SU-DHL-6 (cell line): ENCODE measurements around the gene SERTAD4.
"Not testable (repeated sequence)": the region's sequence is repeated elsewhere in the genome, so short reads cannot be mapped to it uniquely, and the experiment has no call there.

Source experiments
- H2AFZ ChIP-seq: fragments of 200-600 bp; sonication (generic); 2 replicates; pipeline ENCODE4 v1.6.1; 2014; ENCODE audit warnings: low read depth, mild to moderate bottlenecking, moderate library complexity, mixed read lengths, antibody characterized with exemption, low read length; ENCODE audit not compliant: severe bottlenecking
- H3F3A ChIP-seq: fragments of 200-600 bp; shearing (Covaris generic); 2 replicates; pipeline ENCODE4 v1.6.0; 2016; ENCODE audit warnings: antibody characterized with exemption, mild to moderate bottlenecking; ENCODE audit not compliant: insufficient read depth
- H3K27ac ChIP-seq: fragments of 200-600 bp; sonication (generic); 2 replicates; pipeline ENCODE4 v1.5.1; 2016; ENCODE audit warnings: low read depth, mild to moderate bottlenecking, low read length, moderate library complexity, mixed read lengths
- H3K27me3 ChIP-seq: fragments of 200-600 bp; sonication (generic), shearing (Covaris generic); 2 replicates; pipeline ENCODE4 v1.6.0; 2014; ENCODE audit warnings: mild to moderate bottlenecking, low read length
- H3K36me3 ChIP-seq: fragments of 200-600 bp; sonication (generic); 2 replicates; pipeline ENCODE4 v1.6.1; 2014; ENCODE audit warnings: mild to moderate bottlenecking, low read length, mixed read lengths
- H3K4me2 ChIP-seq: fragments of 300-600, 200-600 bp; shearing (Covaris generic), sonication (generic); 2 replicates; pipeline ENCODE4 v1.6.0; 2014; ENCODE audit warnings: low read length, low read depth, mild to moderate bottlenecking; ENCODE audit not compliant: poor library complexity, severe bottlenecking
- H3K4me3 ChIP-seq: fragments of 200-600 bp; sonication (generic); 2 replicates; pipeline ENCODE4 v1.5.1; 2014; ENCODE audit warnings: antibody characterized with exemption, low read length, mild to moderate bottlenecking, mixed read lengths; ENCODE audit not compliant: insufficient read depth, poor library complexity, severe bottlenecking
- H3K79me2 ChIP-seq: fragments of 200-600 bp; sonication (generic); 2 replicates; pipeline ENCODE4 v1.6.1; 2014; ENCODE audit warnings: mild to moderate bottlenecking, low read length, moderate library complexity; ENCODE audit not compliant: insufficient read depth
- H3K9ac ChIP-seq: fragments of 200-600 bp; sonication (generic); 2 replicates; pipeline ENCODE4 v1.7.0; 2014; ENCODE audit warnings: mild to moderate bottlenecking, low read length
- H3K9me2 ChIP-seq: fragments of 200-600 bp; sonication (generic); replicated peaks from 2 replicates; pipeline ENCODE4 v1.6.1; 2014; ENCODE audit warnings: low read length; ENCODE audit not compliant: insufficient read depth
- H3K9me3 ChIP-seq: fragments of 200-600 bp; sonication (generic); 2 replicates; pipeline ENCODE4 v1.6.1; 2014; ENCODE audit warnings: low read length, mixed read lengths; ENCODE audit not compliant: insufficient read depth
- H4K20me1 ChIP-seq: fragments of 200-600 bp; sonication (generic); 2 replicates; pipeline ENCODE4 v1.6.1; 2014; ENCODE audit warnings: low read depth, mild to moderate bottlenecking, antibody characterized with exemption, low read length, moderate library complexity, mixed read lengths
- CTCF ChIP-seq: fragments of 200-600 bp; sonication (generic); IDR thresholded peaks from one replicate; pipeline ENCODE4 v1.5.1; 2017; ENCODE audit warnings: antibody characterized with exemption, mild to moderate bottlenecking, low read length, moderate library complexity; ENCODE audit not compliant: insufficient read depth, poor library complexity, severe bottlenecking
- EZH2phosphoT487 ChIP-seq: fragments of 200-600 bp; sonication (generic), shearing (Covaris generic); conservative IDR thresholded peaks from 2 replicates; pipeline ENCODE4 v1.6.1; 2018; ENCODE audit warnings: mild to moderate bottlenecking, antibody characterized with exemption, low read length, moderate library complexity, mixed read lengths

SERTAD4 gene

GRCh38 chr1:210262897-210263272, 30.3 kb downstream of the SERTAD4 start:
- no peak for TF ChIP-seq EZH2phosphoT487
- no peak for TF ChIP-seq CTCF
- Histone ChIP-seq H3F3A (no peaks in the 10 kb centered on the region), H3K9me2 (no peaks in the 10 kb centered on the region), H3K4me3 (no peak overlapping the region), H3K27me3 (no peaks in the 10 kb centered on the region; the same call in 1 of the 2 replicates), H3K36me3 (no peaks in the 10 kb centered on the region), H2AFZ (no peak overlapping the region), H4K20me1 (no peaks in the 10 kb centered on the region), H3K79me2 (no peaks in the 10 kb centered on the region), H3K9ac (no peak overlapping the region), H3K27ac (no peak overlapping the region), H3K4me2 (no peak overlapping the region), H3K9me3 (no peaks in the 10 kb centered on the region)

GRCh38 chr1:210263963-210264362, 31.4 kb downstream of the SERTAD4 start:
- Histone ChIP-seq H4K20me1 (no peaks in the 10 kb centered on the region), H3K36me3 (no peaks in the 10 kb centered on the region), H3K9ac (no peak overlapping the region), H3K9me2 (no peaks in the 10 kb centered on the region), H3K4me2 (no peak overlapping the region), H2AFZ (no peak overlapping the region), H3K9me3 (no peaks in the 10 kb centered on the region), H3F3A (no peaks in the 10 kb centered on the region), H3K79me2 (no peaks in the 10 kb centered on the region), H3K4me3 (no peak overlapping the region), H3K27me3 (no peaks in the 10 kb centered on the region; the same call in 1 of the 2 replicates), H3K27ac (no peak overlapping the region)
- no peak for TF ChIP-seq EZH2phosphoT487
- no peak for TF ChIP-seq CTCF

GRCh38 chr1:210264496-210265380, 32.1 kb downstream of the SERTAD4 start:
- H4K20me1 ChIP-seq = no peaks in the 10 kb centered on the region
- no peaks in the 10 kb centered on the region for H3K9me3 ChIP-seq
- H3K9ac ChIP-seq = no peak overlapping the region
- no peaks in the 10 kb centered on the region for H3K36me3 ChIP-seq
- no peaks in the 10 kb centered on the region for H3K9me2 ChIP-seq
- H3F3A ChIP-seq = no peaks in the 10 kb centered on the region
- no peak overlapping the region for H3K4me2 ChIP-seq
- no peak overlapping the region for H2AFZ ChIP-seq
- TF ChIP-seq EZH2phosphoT487 (no peak), CTCF (no peak)
- no peaks in the 10 kb centered on the region for H3K79me2 ChIP-seq
- no peak overlapping the region for H3K4me3 ChIP-seq
- no peak overlapping the region for H3K27ac ChIP-seq
- no peaks in the 10 kb centered on the region; the same call in 1 of the 2 replicates for H3K27me3 ChIP-seq

GRCh38 chr1:210265392-210265955, 32.9 kb downstream of the SERTAD4 start:
- not testable (repeated sequence) for H3K9me2 ChIP-seq, H3K4me2 ChIP-seq, H2AFZ ChIP-seq, H3K36me3 ChIP-seq, H3K9me3 ChIP-seq, H3K79me2 ChIP-seq, H4K20me1 ChIP-seq, H3K27me3 ChIP-seq, H3F3A ChIP-seq, H3K9ac ChIP-seq, H3K27ac ChIP-seq, H3K4me3 ChIP-seq
